Adrenal gland (tissue), 12 donors: Measurements from ENCODE around the gene ZBTB24. TPM values are rescaled to one million over a fixed set of nuclear protein-coding genes. Genes with fewer than 3 reads are reported as not detected.
A peak's percentile ranks its signal among the peaks of the same experiment; 100 is the strongest.

Source experiments
- DNase-seq, 7 donors: peaks; one replicate each; pipeline ENCODE4 v3.0.0-alpha.2; 2019 to 2020
- H3K27ac ChIP-seq, 5 donors: fragments of 200-600 bp; sonication (generic) in 4 of 5; 1 replicate in 3 of 5; 2 replicates in 2 of 5; pipeline versions ENCODE4 v1.5.1 to v1.8.0; 2016 to 2020; ENCODE audit warnings: mild to moderate bottlenecking in 1 of 5
- H3K27me3 ChIP-seq: fragments of 200-600 bp; 2 replicates; pipeline ENCODE4 v1.8.0; 2021
- H3K36me3 ChIP-seq, 2 donors: fragments of 200-600 bp; replicated peaks in 1 of 2; 1 replicate in 1 of 2; 2 replicates in 1 of 2; pipeline versions ENCODE4 v1.5.1 to v1.8.0; 2018 to 2022
- H3K4me1 ChIP-seq, 2 donors: fragments of 200-600 bp; replicated peaks in 1 of 2; 1 replicate in 1 of 2; 2 replicates in 1 of 2; pipeline versions ENCODE4 v1.5.1 to v1.8.0; 2018 to 2021
- H3K4me3 ChIP-seq, 4 donors: fragments of 200-600 bp; sonication (generic) in 3 of 4; one replicate each; pipeline ENCODE4 v1.5.1; 2016 to 2018
- H3K9me3 ChIP-seq, 3 donors: fragments of 200-600 bp; sonication (generic) in 1 of 3; replicated peaks in 1 of 3; 1 replicate in 2 of 3; 2 replicates in 1 of 3; pipeline versions ENCODE4 v1.5.1 to v1.8.0; 2016 to 2021
- POLR2A ChIP-seq, 2 donors: fragments of 450-650 bp; IDR thresholded peaks; one replicate each; pipeline ENCODE4 v1.6.1; 2017; ENCODE audit warnings: antibody characterized with exemption in 2 of 2, mild to moderate bottlenecking in 2 of 2, moderate library complexity in 1 of 2
- WGBS, 4 donors: extraction: QIAGEN DNeasy Blood & Tissue Kit in 2 of 4; methylation state at CpG; one replicate each; pipeline versions ENCODE4 v1.1.5 to v1.1.7; 2013 to 2017; 5-methylcytosine and 5-hydroxymethylcytosine counted together
- intact Hi-C, 2 donors: fragments of 100-400 bp; cut with DNase I; formaldehyde crosslinking; loops; one replicate each; pipeline versions ENCODE4 v1.14.1 to v1.15.0; 2022 to 2023
- polyA plus RNA-seq, 3 donors: library from polyadenylated mRNA; stranded (reverse); fragments of 200-250 nt in 2 of 3; fragments of 350-450 nt in 1 of 3; fragmentation: Illumina TruSeq in 1 of 3; extraction: RNeasy Lipid Tissue Mini Kit (QIAGEN cat#74804) in 1 of 3; gene quantifications; one replicate each; pipeline ENCODE4 v1.2.3, GENCODE V29; 2013 to 2014
- total RNA-seq, 9 donors: library from RNA; depleted of rRNA in 4 of 9; stranded (reverse); fragments of >200 nt in 4 of 9; fragments of 120-200 nt in 1 of 9; fragmentation: NEBNext Ultra II Directional in 1 of 9; extraction: Animal tissue kit (Norgen Biotek cat#: 25700) in 1 of 9; gene quantifications; one replicate each; pipeline versions ENCODE4 v1.1.0 to v1.2.4, GENCODE V29; 2013 to 2023
- TF ChIP-seq, protein P1 (sequence below), 6 experiments: fragments of 450-650 bp in 4 of 6; fragments of 200-600 bp in 2 of 6; sonication (generic) in 1 of 6; IDR thresholded peaks; 1 replicate in 5 of 6; 2 replicates in 1 of 6; pipeline versions ENCODE4 v1.5.1 to v1.8.0; 2016 to 2021; ENCODE audit warnings: antibody characterized with exemption in 6 of 6, mild to moderate bottlenecking in 2 of 6, moderate library complexity in 1 of 6
- donor health status: healthy with polysubstance abuse.
- donor health status: Bipolar disorder and iron deficiency.
- donor health status: DM: yes; HTN: yes; CAD: no.
- donor health status: DM: no; HTN: no; CAD: no.
- donor health status: DM: no; HTN: no; CAD: no.
- donor health status: DM: yes; HTN: yes; CAD: no.

ZBTB24 gene
- total and polyA plus RNA-seq, 12 donors: 2.2 to 14.4 (median 6.2) TPM

DNA sequence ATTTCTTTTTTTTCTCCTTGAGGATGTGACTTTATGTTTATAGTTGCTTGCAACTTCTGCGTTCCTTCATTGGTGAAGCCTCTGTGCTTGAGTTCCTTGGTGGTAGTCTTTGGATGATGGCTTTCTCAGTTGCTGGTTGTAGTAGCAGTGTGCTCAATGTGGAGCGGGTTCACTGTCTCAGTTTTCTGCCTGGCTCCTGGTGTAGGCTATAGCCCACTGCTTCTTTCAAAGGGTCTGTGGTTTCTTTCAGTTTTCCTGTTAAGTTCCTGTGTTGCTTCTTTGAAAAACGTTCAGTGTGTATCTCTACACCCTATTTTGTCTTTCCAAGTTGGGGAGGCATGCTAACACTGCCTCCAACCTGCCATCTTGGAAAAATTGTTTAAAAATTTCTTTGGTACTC, 33.9 kb upstream of the ZBTB24 start:
- H3K27ac ChIP-seq: no peak overlapping the region
- WGBS, 4 donors: 64 to 75% (median 70%) methylated on average over 2 to 3 of the region's 3 CpGs
- no peaks in the 10 kb centered on the region for H3K36me3 ChIP-seq
- H3K9me3 ChIP-seq: no peaks in the 10 kb centered on the region
- DNase-seq: no peak
- TF ChIP-seq, protein P1, sequence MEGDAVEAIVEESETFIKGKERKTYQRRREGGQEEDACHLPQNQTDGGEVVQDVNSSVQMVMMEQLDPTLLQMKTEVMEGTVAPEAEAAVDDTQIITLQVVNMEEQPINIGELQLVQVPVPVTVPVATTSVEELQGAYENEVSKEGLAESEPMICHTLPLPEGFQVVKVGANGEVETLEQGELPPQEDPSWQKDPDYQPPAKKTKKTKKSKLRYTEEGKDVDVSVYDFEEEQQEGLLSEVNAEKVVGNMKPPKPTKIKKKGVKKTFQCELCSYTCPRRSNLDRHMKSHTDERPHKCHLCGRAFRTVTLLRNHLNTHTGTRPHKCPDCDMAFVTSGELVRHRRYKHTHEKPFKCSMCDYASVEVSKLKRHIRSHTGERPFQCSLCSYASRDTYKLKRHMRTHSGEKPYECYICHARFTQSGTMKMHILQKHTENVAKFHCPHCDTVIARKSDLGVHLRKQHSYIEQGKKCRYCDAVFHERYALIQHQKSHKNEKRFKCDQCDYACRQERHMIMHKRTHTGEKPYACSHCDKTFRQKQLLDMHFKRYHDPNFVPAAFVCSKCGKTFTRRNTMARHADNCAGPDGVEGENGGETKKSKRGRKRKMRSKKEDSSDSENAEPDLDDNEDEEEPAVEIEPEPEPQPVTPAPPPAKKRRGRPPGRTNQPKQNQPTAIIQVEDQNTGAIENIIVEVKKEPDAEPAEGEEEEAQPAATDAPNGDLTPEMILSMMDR (IDR thresholded peaks at IDR 0.05): no peak
- no peak for TF ChIP-seq POLR2A (IDR thresholded peaks at IDR 0.05)
- peaks cover 0 to 4% of the 10 kb centered on the region in 2 donors for H3K4me1 ChIP-seq
- H3K4me3 ChIP-seq: no peak overlapping the region
- intact Hi-C loops: no loop called here
- H3K27me3 ChIP-seq: no peaks in the 10 kb centered on the region

DNA sequence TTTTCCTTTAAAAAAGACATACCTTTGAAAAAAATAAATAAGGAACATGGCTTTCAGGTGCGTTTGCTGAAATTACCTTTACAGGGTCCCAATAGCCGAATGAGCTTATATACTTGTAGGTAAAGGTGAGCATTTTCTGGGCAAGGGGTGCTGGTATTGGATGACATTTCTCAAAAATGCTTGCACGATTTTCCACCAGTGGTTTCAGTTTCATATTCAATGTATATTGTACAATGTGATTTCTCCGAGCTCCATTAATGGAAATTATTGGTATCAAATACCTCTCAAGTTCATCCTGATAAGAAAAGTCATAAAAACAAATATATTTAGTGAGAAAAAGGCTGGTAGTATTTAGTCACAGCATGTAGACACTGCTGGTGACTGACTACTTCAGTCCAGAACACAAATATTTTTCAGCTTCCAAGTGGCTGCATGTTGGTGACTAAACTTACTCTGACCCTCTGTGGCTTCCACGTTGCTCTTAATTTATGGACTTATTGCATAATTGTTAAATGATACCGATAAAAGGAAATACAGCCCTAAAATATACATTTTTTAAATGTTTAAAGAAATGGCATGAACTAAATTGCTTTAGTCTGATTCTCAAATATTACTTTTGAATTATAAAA, 32.9 kb upstream of the ZBTB24 start:
- DNase-seq: no peak
- Histone ChIP-seq H3K4me1 (peaks cover 0 to 7% of the 10 kb centered on the region in 2 donors), H3K9me3 (no peaks in the 10 kb centered on the region), H3K27me3 (no peaks in the 10 kb centered on the region), H3K36me3 (no peaks in the 10 kb centered on the region), H3K4me3 (peak overlapping the region in 1 of 4 donors; percentile 31), H3K27ac (no peak overlapping the region)
- WGBS, 4 donors: 42 to 50% (median 46%) methylated on average over 6 of the region's 6 CpGs
- intact Hi-C loops: no loop called here
- no peak for TF ChIP-seq POLR2A (IDR thresholded peaks at IDR 0.05)
- TF ChIP-seq, protein P1 (IDR thresholded peaks at IDR 0.05): no peak

DNA sequence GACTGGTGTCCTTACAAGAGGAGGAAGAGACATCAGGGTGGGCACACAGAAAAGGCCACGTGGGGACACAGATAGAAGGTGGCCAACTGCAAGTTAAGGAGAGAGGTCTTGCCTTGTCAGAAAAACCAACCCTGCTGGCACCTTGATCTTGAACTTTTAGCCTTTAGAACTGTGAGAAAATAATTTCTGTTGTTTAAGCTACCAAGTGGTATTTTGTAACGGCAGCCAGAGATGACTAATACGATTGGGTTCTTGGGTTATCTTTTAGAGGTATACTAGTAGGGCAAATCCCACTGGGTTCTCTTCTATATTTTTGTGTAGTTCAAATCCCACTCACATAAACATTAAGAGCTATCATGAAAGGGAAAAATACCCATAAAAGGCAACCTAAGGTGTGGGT, 31.9 kb upstream of the ZBTB24 start:
- peaks cover 0 to 7% of the 10 kb centered on the region in 2 donors for H3K4me1 ChIP-seq
- H3K9me3 ChIP-seq: no peaks in the 10 kb centered on the region
- H3K27me3 ChIP-seq: no peaks in the 10 kb centered on the region
- no peak overlapping the region for H3K4me3 ChIP-seq
- no peak for TF ChIP-seq POLR2A (IDR thresholded peaks at IDR 0.05)
- TF ChIP-seq, protein P1 (IDR thresholded peaks at IDR 0.05): no peak
- intact Hi-C loops: no loop called here
- no peak overlapping the region for H3K27ac ChIP-seq
- H3K36me3 ChIP-seq: no peaks in the 10 kb centered on the region
- WGBS, 4 donors: 82 to 86% (median 84%) methylated on average over 3 of the region's 3 CpGs
- no peak for DNase-seq

DNA sequence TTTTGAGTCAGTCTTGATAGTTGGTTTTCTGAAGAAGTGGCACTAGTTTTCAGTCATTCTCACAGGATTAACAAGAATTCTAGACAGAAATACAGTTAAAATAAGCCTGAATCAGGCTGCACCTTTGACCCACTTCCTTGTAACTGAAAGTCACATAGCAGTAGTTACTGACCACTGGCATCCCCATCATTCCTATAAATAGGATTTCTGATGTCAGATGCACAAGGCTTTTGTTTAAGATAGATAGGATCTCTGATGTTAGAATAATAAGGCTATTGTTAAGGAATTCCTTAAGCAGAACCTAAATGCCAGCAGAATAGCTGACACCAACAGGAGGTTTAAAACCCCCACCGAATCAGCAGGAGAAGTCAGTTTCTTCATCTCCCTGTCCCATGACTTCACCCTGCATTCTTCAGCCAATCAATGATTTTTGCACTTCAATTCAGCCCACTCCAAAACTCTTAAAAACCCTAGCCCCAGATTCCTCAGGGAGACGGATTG, 30.6 kb upstream of the ZBTB24 start:
- H3K9me3 ChIP-seq: no peaks in the 10 kb centered on the region
- no peaks in the 10 kb centered on the region for H3K36me3 ChIP-seq
- no peak overlapping the region for H3K4me3 ChIP-seq
- intact Hi-C loops: no loop called here
- H3K4me1 ChIP-seq: peaks cover 0 to 7% of the 10 kb centered on the region in 2 donors
- no peak overlapping the region for H3K27ac ChIP-seq
- TF ChIP-seq, protein P1 (IDR thresholded peaks at IDR 0.05): no peak
- no peak for TF ChIP-seq POLR2A (IDR thresholded peaks at IDR 0.05)
- H3K27me3 ChIP-seq: no peaks in the 10 kb centered on the region
- no peak for DNase-seq
- 66 to 89% (median 80%) methylated on average over 2 of the region's 2 CpGs for WGBS, 4 donors
